Immature natural killer cell (primary cell): ENCODE measurements around the gene LSAMP. TPM values are rescaled to one million over a fixed set of nuclear protein-coding genes. Genes with fewer than 3 reads are reported as not detected.

Experiments used
- DNase-seq, 3 donors: peaks; one replicate each; pipeline ENCODE4 v3.0.0; 2022; ENCODE audit warnings: mixed read lengths in 1 of 3
- H3K27ac Mint-ChIP-seq, 6 donors: one replicate each; pipeline ENCODE4 v1.8.0; 2020; ENCODE audit warnings: mixed read lengths in 6 of 6, mild to moderate bottlenecking in 5 of 6, inconsistent platforms in 4 of 6, moderate library complexity in 3 of 6
- H3K27me3 Mint-ChIP-seq, 3 donors: one replicate each; pipeline ENCODE4 v1.8.0; 2020 to 2021; ENCODE audit warnings: low read depth in 3 of 3, mild to moderate bottlenecking in 3 of 3, mixed read lengths in 3 of 3, moderate library complexity in 3 of 3, inconsistent platforms in 1 of 3
- H3K36me3 Mint-ChIP-seq, 3 donors: one replicate each; pipeline ENCODE4 v1.8.0; 2020; ENCODE audit warnings: mixed read lengths in 3 of 3, inconsistent platforms in 2 of 3, mild to moderate bottlenecking in 2 of 3
- H3K4me1 Mint-ChIP-seq, 2 donors: one replicate each; pipeline ENCODE4 v1.8.0; 2020; ENCODE audit warnings: inconsistent platforms in 2 of 2, mild to moderate bottlenecking in 2 of 2, mixed read lengths in 2 of 2, moderate library complexity in 1 of 2
- H3K4me3 Mint-ChIP-seq, 5 donors: one replicate each; pipeline ENCODE4 v1.8.0; 2020; ENCODE audit warnings: mild to moderate bottlenecking in 5 of 5, mixed read lengths in 5 of 5, inconsistent platforms in 3 of 5, moderate library complexity in 3 of 5
- H3K9me3 Mint-ChIP-seq, 6 donors: one replicate each; pipeline ENCODE4 v1.8.0; 2020; ENCODE audit warnings: mild to moderate bottlenecking in 6 of 6, mixed read lengths in 6 of 6, inconsistent platforms in 4 of 6, moderate library complexity in 3 of 6
- polyA plus RNA-seq, 3 donors: library from polyadenylated mRNA; unstranded; fragments of 300-500 nt; fragmentation: Illumina TruSeq; gene quantifications; one replicate each; pipeline ENCODE4 v1.2.3, GENCODE V29; 2021

LSAMP gene
- polyA plus RNA-seq, 3 donors from 2014 or later, result not detected

DNA sequence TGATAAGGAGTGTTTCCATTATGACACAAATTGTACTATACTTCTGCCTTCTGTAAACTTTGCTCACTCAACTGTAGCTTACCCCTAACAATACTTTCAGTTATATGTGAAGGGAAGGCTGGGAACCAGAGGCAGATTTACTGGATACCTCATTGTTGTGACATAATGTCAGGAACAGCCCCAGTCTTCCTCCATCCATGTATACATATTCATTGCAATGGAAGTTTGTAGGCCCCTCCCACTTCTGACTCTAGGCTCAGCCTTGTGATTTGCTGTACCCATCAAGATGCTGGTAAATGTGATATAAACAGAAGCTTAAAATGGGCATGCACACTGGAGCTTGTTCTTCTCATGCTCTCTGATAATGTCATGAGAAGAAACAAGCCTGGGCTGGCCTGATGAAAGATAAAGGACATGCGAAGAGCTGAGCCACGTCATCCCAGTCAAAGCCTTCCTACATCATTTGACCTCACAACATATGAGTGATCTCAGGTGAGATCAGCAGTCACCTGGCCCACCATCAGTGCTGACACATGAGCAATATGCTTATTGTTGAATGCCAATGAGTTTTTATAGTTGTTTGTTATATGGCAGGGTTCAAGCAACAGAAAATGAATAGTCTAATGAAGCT, 554.2 kb downstream of the LSAMP start:
- no peaks in the 10 kb centered on the region for H3K4me1 Mint-ChIP-seq
- no peak for DNase-seq
- no peak overlapping the region for H3K4me3 Mint-ChIP-seq
- H3K27ac Mint-ChIP-seq, result no peak overlapping the region
- peaks cover 0 to 9% (median 2%) of the 10 kb centered on the region in 6 donors for H3K9me3 Mint-ChIP-seq
- H3K27me3 Mint-ChIP-seq, result peaks cover 0 to 2% (median 0%) of the 10 kb centered on the region in 3 donors
- no peaks in the 10 kb centered on the region for H3K36me3 Mint-ChIP-seq

DNA sequence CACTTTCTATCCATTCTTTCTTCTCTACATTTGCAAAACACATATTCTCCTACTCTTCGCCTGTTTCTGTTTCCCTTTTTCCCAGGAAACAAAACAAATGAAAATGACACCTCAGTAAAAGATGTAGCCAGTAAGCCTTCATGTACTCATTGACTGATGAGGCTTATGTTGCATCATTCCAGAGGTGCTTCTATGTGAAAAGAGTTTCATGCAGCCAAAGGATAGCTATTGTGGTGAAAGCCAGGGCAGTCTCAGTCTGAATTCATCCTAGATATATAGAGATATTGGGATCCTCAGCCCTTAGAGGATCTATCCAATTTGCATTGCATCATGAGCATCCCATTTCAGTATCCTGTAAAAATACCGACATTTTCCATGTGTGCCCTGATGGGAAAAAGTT, 554.7 kb downstream of the LSAMP start:
- Mint-ChIP-seq H3K27ac (no peak overlapping the region), H3K9me3 (peaks cover 0 to 9% (median 2%) of the 10 kb centered on the region in 6 donors), H3K4me1 (no peaks in the 10 kb centered on the region), H3K27me3 (peaks cover 0 to 2% (median 0%) of the 10 kb centered on the region in 3 donors), H3K36me3 (no peaks in the 10 kb centered on the region), H3K4me3 (no peak overlapping the region)
- DNase-seq, result no peak

DNA sequence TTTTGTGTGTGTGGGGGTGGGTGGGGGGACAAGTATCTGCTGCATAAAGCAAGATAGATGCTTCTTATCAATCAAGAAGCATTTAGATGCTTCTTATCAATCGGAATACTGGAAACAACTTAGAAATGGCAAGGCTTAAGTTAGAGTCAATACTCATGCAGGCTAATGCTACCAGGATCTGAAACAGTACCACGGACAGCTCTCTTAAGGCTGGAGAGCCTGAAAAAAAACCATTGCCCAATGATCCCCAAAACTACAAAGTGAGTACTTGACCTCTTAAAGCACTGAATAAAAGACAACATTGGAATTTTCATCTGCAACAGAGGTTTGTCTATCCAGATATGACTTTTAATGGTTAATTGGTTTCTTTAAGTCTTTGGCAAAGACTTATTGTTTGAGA, 559.7 kb downstream of the LSAMP start:
- H3K9me3 Mint-ChIP-seq, result peaks cover 0 to 9% (median 0%) of the 10 kb centered on the region in 6 donors
- no peak overlapping the region for H3K27ac Mint-ChIP-seq
- H3K27me3 Mint-ChIP-seq, result no peaks in the 10 kb centered on the region
- H3K36me3 Mint-ChIP-seq, result no peaks in the 10 kb centered on the region
- no peak for DNase-seq
- H3K4me1 Mint-ChIP-seq, result no peaks in the 10 kb centered on the region
- no peak overlapping the region for H3K4me3 Mint-ChIP-seq

- no peak for DNase-seq
- Mint-ChIP-seq H3K27ac (no peak overlapping the region), H3K36me3 (peaks cover 0 to 4% (median 0%) of the 10 kb centered on the region in 3 donors), H3K27me3 (peaks cover 0 to 3% (median 0%) of the 10 kb centered on the region in 3 donors), H3K4me3 (no peak overlapping the region), H3K4me1 (no peaks in the 10 kb centered on the region), H3K9me3 (no peaks in the 10 kb centered on the region)
Observed at GRCh38 chr3:115877615-115877899, 567.7 kb downstream of the LSAMP start.

- Mint-ChIP-seq H3K36me3 (peaks cover 0 to 4% (median 0%) of the 10 kb centered on the region in 3 donors), H3K9me3 (no peaks in the 10 kb centered on the region), H3K27me3 (peaks cover 0 to 3% (median 0%) of the 10 kb centered on the region in 3 donors), H3K27ac (no peak overlapping the region), H3K4me1 (no peaks in the 10 kb centered on the region), H3K4me3 (no peak overlapping the region)
- DNase-seq, result no peak
Observed at GRCh38 chr3:115876876-115877614, 568.2 kb downstream of the LSAMP start.

DNA sequence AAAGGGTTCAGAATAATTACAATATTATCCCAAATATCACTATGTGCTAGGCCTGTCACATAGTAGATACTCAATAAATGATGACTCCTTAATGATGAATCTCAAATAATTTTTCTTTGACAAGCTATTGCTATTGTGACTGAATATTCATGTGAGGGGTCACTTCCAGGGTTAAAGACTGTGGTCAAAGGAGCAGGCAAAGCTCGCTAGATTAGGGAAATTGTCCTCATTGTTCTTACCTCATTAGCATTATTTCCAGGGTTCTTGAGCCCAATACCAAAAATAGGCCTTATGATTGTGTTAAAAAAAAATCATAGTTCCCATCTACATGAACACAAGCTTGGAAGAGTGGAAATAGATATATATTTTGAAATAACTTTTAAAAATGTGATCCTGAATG, 569.8 kb downstream of the LSAMP start:
- peaks cover 0 to 4% (median 0%) of the 10 kb centered on the region in 3 donors for H3K36me3 Mint-ChIP-seq
- no peak overlapping the region for H3K4me3 Mint-ChIP-seq
- peaks cover 0 to 3% (median 0%) of the 10 kb centered on the region in 3 donors for H3K27me3 Mint-ChIP-seq
- H3K27ac Mint-ChIP-seq, result no peak overlapping the region
- H3K9me3 Mint-ChIP-seq, result no peaks in the 10 kb centered on the region
- H3K4me1 Mint-ChIP-seq, result no peaks in the 10 kb centered on the region
- no peak for DNase-seq

- Mint-ChIP-seq H3K27ac (no peak overlapping the region), H3K36me3 (no peaks in the 10 kb centered on the region), H3K4me1 (no peaks in the 10 kb centered on the region), H3K27me3 (peaks cover 0 to 3% (median 0%) of the 10 kb centered on the region in 3 donors), H3K4me3 (no peak overlapping the region), H3K9me3 (peaks cover 0 to 3% (median 0%) of the 10 kb centered on the region in 6 donors)
- DNase-seq, result no peak
Observed at GRCh38 chr3:115871735-115872134, 573.6 kb downstream of the LSAMP start.

DNA sequence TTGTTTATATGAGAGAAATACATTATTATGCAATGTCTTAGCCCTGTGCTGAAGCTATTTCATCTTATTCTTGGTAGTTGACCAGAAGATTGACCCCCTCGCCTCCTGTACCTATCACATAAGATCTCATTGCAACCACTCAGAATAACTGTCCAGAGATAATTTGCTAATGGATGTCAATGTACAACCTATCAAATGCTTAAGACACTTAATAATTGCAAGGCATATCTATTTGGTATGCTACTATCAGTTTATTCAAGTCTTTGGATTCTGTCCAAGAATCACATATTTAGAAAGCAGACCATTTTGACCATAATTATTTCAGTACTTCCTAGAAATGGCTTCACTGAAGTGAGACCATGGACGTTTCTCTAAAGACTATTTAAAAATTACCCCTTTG, 580.4 kb downstream of the LSAMP start:
- Mint-ChIP-seq H3K36me3 (no peaks in the 10 kb centered on the region), H3K27me3 (peaks cover 2 to 7% (median 3%) of the 10 kb centered on the region in 3 donors), H3K27ac (no peak overlapping the region), H3K9me3 (peaks cover 0 to 3% (median 0%) of the 10 kb centered on the region in 6 donors), H3K4me3 (no peak overlapping the region), H3K4me1 (no peaks in the 10 kb centered on the region)
- no peak for DNase-seq

GRCh38 chr3:115862849-115863248, 582.4 kb downstream of the LSAMP start:
- H3K9me3 Mint-ChIP-seq, result no peaks in the 10 kb centered on the region
- peaks cover 3 to 7% (median 4%) of the 10 kb centered on the region in 3 donors for H3K27me3 Mint-ChIP-seq
- H3K27ac Mint-ChIP-seq, result no peak overlapping the region
- H3K4me1 Mint-ChIP-seq, result no peaks in the 10 kb centered on the region
- H3K4me3 Mint-ChIP-seq, result no peak overlapping the region
- no peaks in the 10 kb centered on the region for H3K36me3 Mint-ChIP-seq
- DNase-seq, result no peak

- Mint-ChIP-seq H3K4me1 (no peaks in the 10 kb centered on the region), H3K4me3 (no peak overlapping the region), H3K27ac (no peak overlapping the region), H3K36me3 (no peaks in the 10 kb centered on the region), H3K9me3 (no peaks in the 10 kb centered on the region), H3K27me3 (peaks cover 3 to 12% (median 4%) of the 10 kb centered on the region in 3 donors)
- DNase-seq, result no peak
Observed at GRCh38 chr3:115862099-115862498, 583.2 kb downstream of the LSAMP start.

- peaks cover 3 to 12% (median 4%) of the 10 kb centered on the region in 3 donors for H3K27me3 Mint-ChIP-seq
- H3K9me3 Mint-ChIP-seq, result no peaks in the 10 kb centered on the region
- H3K4me3 Mint-ChIP-seq, result no peak overlapping the region
- H3K27ac Mint-ChIP-seq, result no peak overlapping the region
- no peak for DNase-seq
- H3K4me1 Mint-ChIP-seq, result no peaks in the 10 kb centered on the region
- no peaks in the 10 kb centered on the region for H3K36me3 Mint-ChIP-seq
Observed at GRCh38 chr3:115861166-115861733, 584.0 kb downstream of the LSAMP start.

DNA sequence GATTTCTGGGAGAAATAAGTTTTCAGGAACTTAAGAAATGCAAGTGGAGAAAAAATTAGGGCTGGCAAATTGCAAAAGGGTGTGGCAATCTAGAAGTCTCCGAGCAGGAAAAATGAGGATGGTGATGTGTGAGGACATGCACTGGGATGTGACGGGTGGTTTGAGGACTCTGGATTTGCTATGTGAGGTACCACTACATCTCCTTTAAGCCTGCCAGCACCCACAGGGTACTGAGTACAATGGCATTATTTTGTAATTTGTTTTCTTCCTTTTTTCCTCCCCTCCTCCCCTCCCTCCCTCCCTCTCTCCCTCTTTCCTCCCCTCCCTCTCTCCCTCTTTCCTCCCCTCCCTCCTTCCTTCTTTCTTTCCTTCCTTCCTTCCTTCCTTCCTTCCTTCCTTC, 584.5 kb downstream of the LSAMP start:
- peaks cover 3 to 12% (median 4%) of the 10 kb centered on the region in 3 donors for H3K27me3 Mint-ChIP-seq
- no peaks in the 10 kb centered on the region for H3K36me3 Mint-ChIP-seq
- H3K9me3 Mint-ChIP-seq, result no peaks in the 10 kb centered on the region
- no peaks in the 10 kb centered on the region for H3K4me1 Mint-ChIP-seq
- no peak overlapping the region for H3K27ac Mint-ChIP-seq
- no peak for DNase-seq
- no peak overlapping the region for H3K4me3 Mint-ChIP-seq

DNA sequence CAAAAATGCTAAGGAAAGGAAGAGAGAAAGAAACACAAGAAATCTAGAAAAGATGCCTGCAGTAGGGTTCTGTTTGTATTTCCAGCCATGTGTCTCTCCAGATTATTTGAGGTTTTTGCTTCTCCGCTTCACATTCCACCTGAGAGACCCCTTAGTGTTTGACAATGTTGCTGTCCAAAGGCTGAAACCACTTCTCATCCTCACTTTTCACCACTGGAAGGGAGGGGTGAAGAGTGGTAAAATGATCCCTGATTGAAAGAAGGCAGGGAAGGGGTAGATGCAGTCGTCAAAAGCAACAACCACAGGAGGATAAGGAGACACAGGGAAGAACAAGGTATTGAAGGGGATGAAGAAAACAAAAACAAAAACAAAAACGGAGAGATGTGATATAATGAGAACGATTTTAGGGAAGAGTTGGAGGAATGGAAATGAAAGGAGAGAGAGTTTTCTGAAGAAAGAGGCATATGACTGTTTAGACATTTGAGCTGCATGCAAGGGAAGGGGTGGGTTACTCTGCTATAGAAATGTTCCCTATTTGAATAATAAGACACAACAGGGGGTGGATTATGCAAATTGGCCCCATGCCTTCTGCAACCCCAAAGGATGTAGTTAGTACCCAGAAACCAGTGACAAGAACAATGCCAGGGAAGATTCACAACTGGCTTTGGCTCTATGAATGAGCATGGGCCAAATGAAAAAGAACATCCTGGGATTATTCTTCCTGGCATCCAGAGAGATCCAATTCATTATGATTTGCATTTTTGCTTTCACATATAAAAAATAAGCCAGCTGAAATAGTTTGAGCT, 586.1 kb downstream of the LSAMP start:
- no peak overlapping the region for H3K4me3 Mint-ChIP-seq
- H3K27me3 Mint-ChIP-seq, result peaks cover 1 to 17% (median 4%) of the 10 kb centered on the region in 3 donors
- no peaks in the 10 kb centered on the region for H3K36me3 Mint-ChIP-seq
- H3K4me1 Mint-ChIP-seq, result no peaks in the 10 kb centered on the region
- DNase-seq, result no peak
- no peak overlapping the region for H3K27ac Mint-ChIP-seq
- no peaks in the 10 kb centered on the region for H3K9me3 Mint-ChIP-seq
